Head of caudate nucleus (tissue), 42 donors: ENCODE data around the gene KIF26B.
"Not testable (repeated sequence)": the region's sequence is repeated elsewhere in the genome, so short reads cannot be mapped to it uniquely, and the experiment has no call there.

Experiments used
- DNase-seq, 42 donors: peaks; one replicate each; pipeline versions ENCODE4 v3.0.0 to v3.0.0-alpha.2; 2020 to 2021; ENCODE audit warnings: mixed read lengths in 7 of 42
- intact Hi-C: fragments of 100-400 bp; cut with DNase I; formaldehyde crosslinking; loops from one replicate; pipeline ENCODE4 v1.15.0; 2022

KIF26B gene

GRCh38 chr1:245327842-245328241 lies 173.1 kb downstream of the KIF26B start:
- intact Hi-C loops, result no loop called here
- DNase-seq, result peak in 1 of 42 donors; percentile 8

- intact Hi-C loops, result no loop called here
- DNase-seq, result peak in 4 of 42 donors; percentile 24 to 41 (median 36)
Observed at GRCh38 chr1:245330951-245331350, 176.2 kb downstream of the KIF26B start.

- intact Hi-C loops, result no loop called here
- no peak for DNase-seq
Observed at GRCh38 chr1:245332085-245332484, 177.3 kb downstream of the KIF26B start.

GRCh38 chr1:245332513-245332912 lies 177.7 kb downstream of the KIF26B start:
- DNase-seq, result no peak
- intact Hi-C loops, result no loop called here

- intact Hi-C loops, result no loop called here
- DNase-seq, result no peak
Observed at GRCh38 chr1:245334235-245334634, 179.4 kb downstream of the KIF26B start.

- DNase-seq, result no peak
- intact Hi-C loops, result no loop called here
Observed at GRCh38 chr1:245334827-245335490, 180.2 kb downstream of the KIF26B start.

GRCh38 chr1:245335684-245336083 lies 180.9 kb downstream of the KIF26B start:
- intact Hi-C loops, DNase-seq: not testable (repeated sequence)

GRCh38 chr1:245336149-245336983 lies 181.6 kb downstream of the KIF26B start:
- DNase-seq, result no peak
- intact Hi-C loops, result no loop called here

- intact Hi-C loops, DNase-seq: not testable (repeated sequence)
Observed at GRCh38 chr1:245336984-245337355, 182.2 kb downstream of the KIF26B start.

GRCh38 chr1:245337829-245338484 lies 183.2 kb downstream of the KIF26B start:
- DNase-seq, result no peak
- intact Hi-C loops, result no loop called here

GRCh38 chr1:245338485-245338877 lies 183.7 kb downstream of the KIF26B start:
- no peak for DNase-seq
- intact Hi-C loops, result no loop called here

- DNase-seq, result no peak
- intact Hi-C loops, result no loop called here
Observed at GRCh38 chr1:245341743-245342142, 187.0 kb downstream of the KIF26B start.

GRCh38 chr1:245345191-245345884 lies 190.6 kb downstream of the KIF26B start:
- DNase-seq, result no peak
- intact Hi-C loops, result no loop called here

- intact Hi-C loops, result no loop called here
- no peak for DNase-seq
Observed at GRCh38 chr1:245348626-245349025, 193.8 kb downstream of the KIF26B start.

- no peak for DNase-seq
- intact Hi-C loops, result no loop called here
Observed at GRCh38 chr1:245353411-245353810, 198.6 kb downstream of the KIF26B start.

GRCh38 chr1:245353915-245354775 lies 199.4 kb downstream of the KIF26B start:
- no peak for DNase-seq
- intact Hi-C loops, result no loop called here

GRCh38 chr1:245355851-245356630 lies 201.3 kb downstream of the KIF26B start:
- DNase-seq, intact Hi-C loops: not testable (repeated sequence)
